DMS153 treated with DMSO at 0.1 percent for 48 hours (cell line): Measurements from ENCODE around the gene CHRNA4.
"Not testable (repeated sequence)": the region's sequence is repeated elsewhere in the genome, so short reads cannot be mapped to it uniquely, and the experiment has no call there.

Experiments used
- DNase-seq: peaks from one replicate; lab custom pipeline; 2025; ENCODE audit not compliant: unreplicated experiment; lab: John Stamatoyannopoulos, UW

CHRNA4 gene

DNA sequence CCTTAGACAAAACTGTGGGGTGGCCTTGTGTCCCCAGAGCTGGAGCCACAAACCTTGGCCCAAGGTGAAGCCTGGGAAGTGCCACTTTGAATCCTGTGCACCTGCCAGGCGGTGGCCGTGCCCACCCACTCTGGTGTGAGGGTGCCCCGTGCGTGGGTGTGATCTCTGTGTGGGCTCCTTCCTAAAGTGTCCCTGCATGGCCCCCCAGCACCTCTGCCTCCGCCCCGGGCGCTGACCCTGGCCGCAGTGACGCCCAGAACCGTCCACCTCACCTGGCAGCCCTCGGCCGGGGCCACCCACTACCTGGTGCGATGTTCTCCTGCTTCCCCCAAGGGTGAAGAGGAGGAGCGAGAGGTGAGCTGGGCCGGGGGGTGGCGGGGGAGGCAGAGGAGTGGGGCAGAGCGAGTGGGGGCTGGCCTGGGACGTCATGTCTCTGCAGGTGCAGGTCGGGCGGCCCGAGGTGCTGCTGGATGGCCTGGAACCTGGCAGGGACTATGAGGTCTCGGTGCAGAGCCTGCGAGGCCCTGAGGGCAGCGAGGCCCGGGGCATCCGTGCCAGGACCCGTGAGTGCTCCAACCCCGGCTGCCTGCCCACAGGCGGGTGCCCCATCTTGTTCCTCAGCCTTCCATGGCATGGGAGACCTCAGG lies 49.8 kb downstream of the CHRNA4 start:
- no peak for DNase-seq

DNA sequence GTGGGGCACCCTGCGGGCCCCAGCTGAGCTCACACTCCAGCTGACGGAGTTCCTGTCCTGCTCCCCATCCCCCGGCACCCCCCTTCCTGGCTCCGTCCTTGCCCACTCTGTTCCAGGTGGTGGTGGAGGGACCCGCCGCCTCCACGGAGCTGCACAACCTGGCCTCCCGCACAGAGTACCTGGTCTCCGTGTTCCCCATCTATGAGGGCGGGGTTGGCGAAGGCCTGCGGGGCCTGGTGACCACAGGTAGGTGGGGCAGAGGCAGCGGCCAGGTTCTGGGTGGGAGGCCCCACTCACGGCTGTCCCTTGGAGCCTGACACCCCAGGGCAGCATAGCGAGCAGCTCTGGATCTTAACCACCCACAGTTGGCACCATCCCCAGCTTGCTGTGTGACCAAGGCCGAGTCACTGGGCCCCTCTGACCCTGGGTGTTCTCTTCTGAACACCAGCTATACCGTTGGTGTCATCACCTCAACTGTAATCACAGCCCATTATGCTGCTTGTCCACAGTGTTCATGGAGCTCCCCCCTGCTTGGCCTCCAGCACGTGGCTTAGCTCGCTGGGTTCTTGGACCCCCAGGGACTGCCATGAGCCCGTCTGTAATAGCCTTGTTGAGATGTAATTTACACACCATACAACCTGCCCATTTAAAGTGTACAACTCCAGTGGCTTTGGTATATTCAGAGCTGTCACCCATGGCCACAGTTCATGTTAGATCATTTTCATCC lies 50.7 kb downstream of the CHRNA4 start:
- DNase-seq, result no peak

- peak; percentile 24 for DNase-seq
These were observed 51.7 kb downstream of the CHRNA4 start for GRCh38 chr20:63309261-63310071.

GRCh38 chr20:63308218-63308911 lies 52.8 kb downstream of the CHRNA4 start:
- DNase-seq, result no peak

- DNase-seq, result no peak
These were observed 53.5 kb downstream of the CHRNA4 start for GRCh38 chr20:63307538-63308217.

- no peak for DNase-seq
These were observed 54.2 kb downstream of the CHRNA4 start for GRCh38 chr20:63306673-63307537.

- DNase-seq, result not testable (repeated sequence)
These were observed 55.0 kb downstream of the CHRNA4 start for GRCh38 chr20:63305933-63306672.

GRCh38 chr20:63305393-63305792 lies 55.8 kb downstream of the CHRNA4 start:
- no peak for DNase-seq

GRCh38 chr20:63303095-63303666 lies 58.0 kb downstream of the CHRNA4 start:
- DNase-seq, result no peak

GRCh38 chr20:63301671-63302070 lies 59.5 kb downstream of the CHRNA4 start:
- DNase-seq, result no peak

DNA sequence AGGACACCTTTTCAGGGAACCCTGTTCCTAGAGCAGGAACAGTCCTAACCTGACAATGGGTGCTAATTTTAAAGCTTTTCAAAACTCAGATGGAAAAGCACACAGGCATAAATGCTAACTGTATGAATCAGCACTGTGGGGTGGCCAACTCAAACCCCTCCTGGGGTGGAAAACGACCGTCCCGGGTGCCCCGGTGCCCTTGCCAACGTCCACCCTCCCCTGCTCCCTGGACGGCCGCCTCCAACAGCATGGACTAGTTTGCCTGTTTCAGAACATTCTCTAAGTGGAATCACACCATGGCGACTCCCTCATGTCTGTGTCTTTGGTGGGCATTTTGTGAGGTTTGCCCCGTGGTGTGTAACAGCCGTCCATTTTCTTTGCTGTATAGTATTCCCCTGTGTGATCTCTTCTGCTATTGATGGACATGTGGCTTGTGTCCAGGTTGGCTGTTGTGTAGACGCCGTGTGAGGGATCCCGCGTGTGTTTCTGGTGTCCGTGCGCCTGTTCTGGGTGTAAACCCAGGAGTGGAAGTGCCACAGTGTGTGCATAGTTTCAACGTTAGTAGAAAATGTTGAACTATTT lies 62.3 kb downstream of the CHRNA4 start:
- no peak for DNase-seq

DNA sequence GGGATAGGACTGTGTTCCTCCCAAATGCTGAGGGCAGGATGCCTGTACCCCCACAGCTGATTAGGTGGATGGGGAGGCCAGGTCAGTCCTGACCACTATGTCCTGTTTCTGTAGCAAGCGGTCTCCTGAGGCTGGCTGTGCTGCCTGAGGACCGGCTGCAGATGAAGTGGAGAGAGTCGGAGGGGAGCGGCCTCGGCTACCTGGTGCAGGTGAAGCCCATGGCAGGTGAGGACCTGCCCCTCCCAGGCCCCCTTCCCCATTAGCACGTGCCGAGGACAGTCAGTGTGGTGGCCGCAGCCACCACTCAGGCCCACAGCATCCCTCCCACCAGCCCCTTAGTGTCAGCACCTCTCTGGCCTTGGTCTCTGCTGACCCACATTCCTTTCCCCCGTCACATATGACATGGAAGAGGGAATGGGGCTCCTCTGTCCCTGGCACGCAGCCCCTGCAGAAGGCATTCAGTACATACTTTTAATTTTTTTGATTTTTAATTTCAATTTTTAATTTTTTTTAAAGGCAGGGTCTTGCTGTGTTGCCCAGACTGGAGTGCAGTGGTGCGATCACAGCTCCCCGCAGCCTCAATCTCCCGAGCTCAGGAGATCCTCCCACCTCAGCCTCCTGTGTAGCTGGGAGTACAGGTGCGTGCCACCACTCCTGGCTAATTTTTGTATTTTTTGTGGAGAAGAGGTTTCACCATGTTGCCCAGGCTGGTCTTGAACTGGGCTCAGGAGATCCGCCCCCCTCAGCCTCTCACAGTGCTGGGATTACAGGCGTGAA lies 63.2 kb downstream of the CHRNA4 start:
- no peak for DNase-seq

- DNase-seq, result no peak
These were observed 63.8 kb downstream of the CHRNA4 start for GRCh38 chr20:63297371-63297781.

DNA sequence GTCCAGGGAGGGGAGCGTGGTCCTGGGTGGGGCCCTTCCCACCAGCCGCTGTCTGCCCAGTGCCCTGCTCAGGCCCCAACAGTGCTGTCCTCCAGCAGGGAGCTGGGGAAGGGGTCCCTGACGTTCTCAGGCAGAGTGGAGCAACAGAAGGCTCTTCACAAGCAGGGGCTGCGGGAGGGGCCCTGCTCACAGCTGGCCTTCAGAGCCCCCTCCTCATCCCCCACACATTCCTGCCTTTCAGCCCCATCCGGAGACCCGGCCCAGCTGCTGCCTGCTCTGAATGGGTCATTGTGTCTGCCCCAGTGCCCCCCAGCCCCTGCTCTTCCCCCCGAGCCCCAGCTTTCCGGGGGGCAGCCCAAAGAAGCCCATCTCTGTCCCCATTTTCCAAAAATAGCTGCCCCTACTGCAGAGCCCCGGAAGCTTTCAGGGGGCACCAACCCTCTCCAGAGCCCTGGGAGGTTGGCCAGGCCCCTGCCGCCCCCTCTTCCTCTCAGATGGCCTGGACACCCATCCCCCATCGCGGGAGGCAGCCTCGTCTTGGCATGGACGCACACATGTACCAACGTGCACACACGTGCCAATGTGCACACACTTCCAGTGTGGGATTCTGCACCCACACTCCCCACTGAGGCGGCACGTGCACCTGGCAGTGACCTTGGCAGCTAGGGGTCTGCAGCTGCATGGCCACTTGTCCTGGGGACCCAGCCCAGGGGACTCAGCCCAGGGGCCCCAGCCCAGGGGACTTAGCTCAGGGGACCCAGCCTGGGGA lies 64.4 kb downstream of the CHRNA4 start:
- DNase-seq, result no peak

GRCh38 chr20:63295846-63296245 lies 65.3 kb downstream of the CHRNA4 start:
- DNase-seq, result no peak

DNA sequence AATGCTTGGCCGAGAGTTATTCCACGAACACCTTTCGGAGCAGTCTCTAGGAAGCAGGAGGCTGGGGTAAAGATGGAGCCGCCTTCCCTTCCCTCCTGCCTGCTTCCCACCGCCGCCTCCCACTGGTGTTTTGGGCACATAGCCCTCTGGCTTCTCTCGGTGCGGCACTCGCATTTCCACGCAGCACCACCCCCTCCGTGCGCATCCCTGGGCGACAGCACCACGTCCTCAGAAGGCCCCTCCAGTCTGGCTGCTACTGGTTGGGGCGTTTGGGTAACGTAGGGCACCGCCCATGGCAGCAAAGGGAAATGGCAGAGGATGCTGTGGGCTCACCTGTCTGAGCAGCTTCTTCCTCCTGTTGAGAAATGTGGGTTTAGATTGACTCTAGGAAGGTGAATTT lies 65.7 kb downstream of the CHRNA4 start:
- no peak for DNase-seq

GRCh38 chr20:63295018-63295417 lies 66.1 kb downstream of the CHRNA4 start:
- DNase-seq, result no peak
